ENCODE results near the gene GPC2. TPM values are rescaled to one million over a fixed set of nuclear protein-coding genes. Genes with fewer than 3 reads are reported as not detected.

GPC2 gene
- total RNA-seq, 1 donor = 1.4 TPM

DNA sequence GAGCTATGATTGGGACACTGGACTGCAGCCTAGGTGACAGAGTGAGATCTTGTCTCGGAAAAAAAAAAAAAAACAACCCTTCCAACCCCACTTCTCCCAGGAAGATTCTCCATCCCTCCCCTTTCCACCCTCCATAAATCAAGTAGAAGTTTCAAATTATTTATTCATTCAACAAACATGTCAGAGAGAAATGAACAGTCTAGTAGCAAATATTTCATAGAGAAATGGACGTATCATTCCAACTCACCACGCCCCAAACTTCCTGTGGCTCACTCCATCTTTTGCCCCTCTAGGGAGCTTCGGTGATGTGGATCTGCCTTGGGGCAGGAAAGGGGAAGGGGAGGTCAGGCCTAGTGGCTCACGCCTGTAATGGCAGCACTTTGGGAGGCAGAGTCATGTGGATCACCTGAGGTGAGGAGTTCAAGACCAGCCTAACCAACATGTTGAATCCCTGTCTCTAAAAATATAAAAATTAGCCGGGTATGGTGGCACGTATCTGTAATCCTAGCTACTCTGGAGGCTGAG is 18.0 kb downstream of the GPC2 start:
- Histone ChIP-seq H4K20me1 (ENCODE audit: insufficient read depth, low read length) (peaks cover 24% of the 10 kb centered on the region), H3K4me3 (ENCODE audit: insufficient read depth, low read length) (peak overlapping the region; percentile 92), H3K79me2 (ENCODE audit: insufficient read depth, low read length) (peaks cover 28% of the 10 kb centered on the region), H3K4me1 (ENCODE audit: insufficient read depth, low read length) (peaks cover 17% of the 10 kb centered on the region), H2AFZ (ENCODE audit: low read length) (peak overlapping the region; percentile 91), H3K27ac (ENCODE audit: low read depth, low read length) (peak overlapping the region; percentile 51), H3K27me3 (ENCODE audit: insufficient read depth, low read length) (no peaks in the 10 kb centered on the region), H3K36me3 (ENCODE audit: insufficient read depth, low read length) (peaks cover 22% of the 10 kb centered on the region), H3K9me3 (ENCODE audit: low read depth, low read length) (no peaks in the 10 kb centered on the region), H3K4me2 (ENCODE audit: insufficient read depth, low read length) (peak overlapping the region; percentile 77)
- TF ChIP-seq, protein P1, sequence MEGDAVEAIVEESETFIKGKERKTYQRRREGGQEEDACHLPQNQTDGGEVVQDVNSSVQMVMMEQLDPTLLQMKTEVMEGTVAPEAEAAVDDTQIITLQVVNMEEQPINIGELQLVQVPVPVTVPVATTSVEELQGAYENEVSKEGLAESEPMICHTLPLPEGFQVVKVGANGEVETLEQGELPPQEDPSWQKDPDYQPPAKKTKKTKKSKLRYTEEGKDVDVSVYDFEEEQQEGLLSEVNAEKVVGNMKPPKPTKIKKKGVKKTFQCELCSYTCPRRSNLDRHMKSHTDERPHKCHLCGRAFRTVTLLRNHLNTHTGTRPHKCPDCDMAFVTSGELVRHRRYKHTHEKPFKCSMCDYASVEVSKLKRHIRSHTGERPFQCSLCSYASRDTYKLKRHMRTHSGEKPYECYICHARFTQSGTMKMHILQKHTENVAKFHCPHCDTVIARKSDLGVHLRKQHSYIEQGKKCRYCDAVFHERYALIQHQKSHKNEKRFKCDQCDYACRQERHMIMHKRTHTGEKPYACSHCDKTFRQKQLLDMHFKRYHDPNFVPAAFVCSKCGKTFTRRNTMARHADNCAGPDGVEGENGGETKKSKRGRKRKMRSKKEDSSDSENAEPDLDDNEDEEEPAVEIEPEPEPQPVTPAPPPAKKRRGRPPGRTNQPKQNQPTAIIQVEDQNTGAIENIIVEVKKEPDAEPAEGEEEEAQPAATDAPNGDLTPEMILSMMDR (IDR thresholded peaks at IDR 0.05; ENCODE audit: extremely low read depth, low read depth, low read length) = no peak
- peak; percentile 54 for DNase-seq (ENCODE audit: insufficient read length, low spot score, missing footprints)

DNA sequence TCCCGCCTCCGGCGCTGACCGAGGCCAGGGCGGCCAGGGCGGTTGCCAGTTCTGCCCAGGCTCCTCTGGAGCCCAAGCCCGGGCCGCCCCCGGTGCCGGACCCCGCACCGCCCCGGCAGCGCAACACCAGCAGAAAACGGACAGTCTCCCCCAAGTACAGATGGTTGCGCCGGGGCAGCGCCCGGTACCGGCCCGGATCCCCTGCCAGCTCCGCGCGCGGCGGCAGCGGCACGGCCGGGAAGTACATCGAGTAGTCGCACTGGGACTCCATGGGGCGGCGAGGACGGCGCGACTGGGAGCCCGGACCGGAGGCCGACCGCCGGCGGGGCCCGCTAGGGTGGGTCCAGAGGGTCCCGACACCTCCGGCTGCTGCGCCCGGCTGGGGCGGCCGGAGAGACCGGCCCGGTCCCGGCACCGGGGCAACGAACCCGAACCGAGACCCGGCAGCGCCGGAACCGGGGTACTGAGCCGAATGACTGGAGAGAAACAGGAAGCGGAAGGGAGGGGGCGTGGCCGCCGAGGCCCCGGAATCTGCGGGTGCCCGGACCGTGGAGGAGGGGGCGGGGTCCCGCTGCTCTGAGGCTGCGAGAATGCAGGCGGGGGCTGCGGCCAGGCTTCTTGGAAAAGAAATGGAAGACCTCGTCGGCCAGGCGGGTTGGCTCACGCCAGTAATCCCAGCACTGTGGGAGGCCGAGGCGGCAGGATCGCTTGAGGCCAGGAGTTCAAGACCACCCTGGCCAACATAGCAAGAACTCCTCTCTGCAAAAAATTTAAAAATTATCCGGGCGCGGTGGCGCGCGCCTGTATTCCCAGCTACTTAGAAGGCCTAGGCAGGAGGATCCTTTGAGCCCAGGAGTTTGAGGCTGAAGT is 18.7 kb downstream of the GPC2 start, which contains the start of gene TRAPPC14:
TRAPPC14 (minus strand) TSS at position 495 of the 870 bp plus-strand sequence; CDS start at position 271, 224 bp downstream.
- Histone ChIP-seq H3K27me3 (ENCODE audit: insufficient read depth, low read length) (no peaks in the 10 kb centered on the region), H3K4me3 (ENCODE audit: insufficient read depth, low read length) (peak within 1 kb of the TSS; percentile 92), H3K36me3 (ENCODE audit: insufficient read depth, low read length) (peaks cover 26% of the 10 kb centered on the region), H4K20me1 (ENCODE audit: insufficient read depth, low read length) (peaks cover 28% of the 10 kb centered on the region), H3K79me2 (ENCODE audit: insufficient read depth, low read length) (peaks cover 34% of the 10 kb centered on the region), H3K4me2 (ENCODE audit: insufficient read depth, low read length) (peak within 1 kb of the TSS; percentile 77), H3K9me3 (ENCODE audit: low read depth, low read length) (no peaks in the 10 kb centered on the region), H2AFZ (ENCODE audit: low read length) (peak within 1 kb of the TSS; percentile 91), H3K4me1 (ENCODE audit: insufficient read depth, low read length) (peaks cover 17% of the 10 kb centered on the region), H3K27ac (ENCODE audit: low read depth, low read length) (peak within 1 kb of the TSS; percentile 51)
- TF ChIP-seq, protein P1 (IDR thresholded peaks at IDR 0.05; ENCODE audit: extremely low read depth, low read depth, low read length) = no peak
- DNase-seq (ENCODE audit: insufficient read length, low spot score, missing footprints) = peak; percentile 99

DNA sequence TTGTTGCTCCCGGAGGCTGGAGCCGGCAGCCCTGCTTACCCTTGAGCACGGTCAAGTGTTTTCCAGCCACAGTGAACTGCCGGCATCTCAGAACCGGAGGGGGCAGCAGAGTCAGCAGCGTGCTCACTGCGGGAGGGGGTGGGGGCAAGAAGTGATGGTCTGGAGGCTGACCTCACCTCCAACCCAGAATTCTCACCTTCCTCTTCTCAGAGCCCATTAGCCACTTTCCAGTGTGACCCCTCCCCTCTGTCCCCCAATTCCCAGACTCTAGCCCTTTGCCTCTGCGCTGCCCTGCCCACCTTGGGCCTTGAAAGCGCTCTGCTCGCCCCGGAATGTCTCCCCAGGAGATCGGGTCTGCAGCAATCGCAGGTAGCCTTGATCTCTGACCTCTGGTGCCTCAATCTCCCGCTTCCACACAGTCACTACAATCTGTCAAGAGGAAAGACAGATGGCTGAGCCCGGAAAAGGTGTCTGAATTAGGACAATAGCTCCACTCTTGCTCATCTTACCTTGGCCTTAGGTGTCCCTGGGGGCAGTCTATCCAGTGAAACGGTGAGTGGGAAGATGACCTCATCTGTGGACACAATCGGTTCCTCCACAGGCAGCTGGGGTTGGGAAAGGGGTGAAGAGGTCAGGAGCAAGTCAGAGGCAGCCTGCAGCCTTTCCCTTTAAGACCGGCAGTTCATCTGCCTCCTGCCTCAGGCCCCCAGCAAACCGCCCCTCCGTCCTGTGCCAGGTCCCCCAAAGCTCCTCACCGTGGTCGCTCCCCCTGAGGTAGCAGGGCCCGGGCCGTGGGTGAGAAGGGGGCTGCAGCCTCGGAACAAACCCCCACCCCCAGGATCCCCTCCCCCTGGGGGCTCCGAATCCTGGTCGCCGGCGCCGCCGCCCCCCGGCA is 19.6 kb downstream of the GPC2 start:
- Histone ChIP-seq H2AFZ (ENCODE audit: low read length) (no peak overlapping the region), H3K9me3 (ENCODE audit: low read depth, low read length) (no peaks in the 10 kb centered on the region), H3K4me3 (ENCODE audit: insufficient read depth, low read length) (peak overlapping the region; percentile 92), H3K27ac (ENCODE audit: low read depth, low read length) (peak overlapping the region; percentile 24), H3K4me1 (ENCODE audit: insufficient read depth, low read length) (peaks cover 17% of the 10 kb centered on the region), H3K79me2 (ENCODE audit: insufficient read depth, low read length) (peaks cover 39% of the 10 kb centered on the region), H4K20me1 (ENCODE audit: insufficient read depth, low read length) (peaks cover 28% of the 10 kb centered on the region), H3K36me3 (ENCODE audit: insufficient read depth, low read length) (peaks cover 34% of the 10 kb centered on the region), H3K4me2 (ENCODE audit: insufficient read depth, low read length) (peak overlapping the region; percentile 77), H3K27me3 (ENCODE audit: insufficient read depth, low read length) (no peaks in the 10 kb centered on the region)
- DNase-seq (ENCODE audit: insufficient read length, low spot score, missing footprints) = peak; percentile 95
- TF ChIP-seq, protein P1 (IDR thresholded peaks at IDR 0.05; ENCODE audit: extremely low read depth, low read depth, low read length) = peak; percentile 27

Data from osteoblast (primary cell).